ENCODE results near the gene KIF3A.
"Not testable (repeated sequence)": the region's sequence is repeated elsewhere in the genome, so short reads cannot be mapped to it uniquely, and the experiment has no call there.

KIF3A gene

DNA sequence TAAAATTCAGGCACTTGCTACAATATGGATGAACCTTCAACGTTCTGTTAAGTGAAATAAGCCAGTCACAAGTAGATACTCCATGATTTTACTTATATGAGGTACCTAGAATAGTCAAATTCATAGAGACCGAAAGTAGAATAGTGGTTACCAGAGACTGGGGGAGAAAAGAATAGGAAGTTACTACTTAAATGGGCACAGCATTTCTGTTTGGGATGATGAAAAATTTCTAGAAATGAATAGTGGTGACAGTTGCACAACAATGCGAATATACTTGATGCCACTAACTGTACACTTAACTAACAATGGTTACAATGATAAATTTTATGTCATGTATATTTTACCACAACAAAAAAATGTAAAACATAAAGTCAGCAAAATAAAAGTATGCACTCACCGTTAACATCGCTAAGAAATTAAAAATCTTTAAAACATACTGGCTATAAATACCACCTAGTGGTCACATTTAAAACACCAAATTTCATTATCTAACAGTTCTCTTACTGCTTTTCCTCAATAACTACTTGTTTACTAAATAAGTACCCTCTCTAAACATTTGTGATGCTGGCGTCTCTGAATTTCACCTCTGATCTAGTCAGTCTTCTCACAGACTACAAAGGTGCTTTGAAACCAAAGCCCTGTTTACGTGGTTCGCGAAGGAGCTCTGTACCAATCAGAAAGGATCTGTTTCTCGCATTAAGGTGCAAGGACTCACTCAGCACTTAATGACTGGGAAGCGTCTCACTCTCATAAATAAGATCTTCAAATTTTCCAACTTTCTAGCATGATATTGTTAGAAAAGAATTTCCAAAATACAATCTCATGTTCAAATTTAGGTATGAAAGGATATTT is 22.7 kb downstream of the KIF3A start:
- peak; percentile 64 for DNase-seq

DNA sequence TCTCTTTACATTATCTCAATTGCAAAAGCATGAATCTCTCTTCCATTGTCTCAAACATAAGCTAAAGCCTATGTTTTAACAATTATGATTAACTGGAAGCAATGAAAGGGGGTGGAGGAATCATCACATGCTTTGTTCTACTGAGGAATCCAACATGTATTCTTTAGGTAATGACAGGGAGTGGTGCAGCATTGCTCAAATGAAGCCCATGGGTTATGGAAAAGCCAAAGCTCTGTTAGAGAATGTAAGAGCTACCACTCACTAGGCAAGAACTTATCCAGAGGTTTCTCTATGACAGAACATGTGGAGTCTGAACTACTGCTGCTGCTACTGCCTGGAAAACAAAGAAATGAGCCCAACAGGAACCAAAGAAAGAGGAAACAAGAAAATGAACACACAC is 28.7 kb downstream of the KIF3A start:
- no peak for DNase-seq

DNA sequence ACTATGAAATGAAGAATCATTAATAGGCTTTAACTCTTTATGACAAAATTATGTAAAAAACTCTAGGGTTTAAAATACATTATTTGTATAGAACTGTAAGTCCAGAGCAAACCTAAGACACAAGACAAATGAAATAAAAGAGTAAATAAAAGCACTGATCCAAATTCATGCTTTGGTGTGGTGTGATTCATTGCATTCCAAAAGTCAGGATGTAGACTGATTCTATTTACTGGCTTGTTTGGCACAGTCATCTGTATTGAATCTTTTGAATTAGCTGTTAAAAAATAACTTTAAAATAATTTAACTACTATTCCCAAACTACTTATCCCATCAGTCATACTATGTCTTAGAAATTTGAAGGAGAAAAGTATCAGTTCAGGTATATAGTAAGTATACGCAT is 32.5 kb downstream of the KIF3A start:
- DNase-seq = no peak

DNA sequence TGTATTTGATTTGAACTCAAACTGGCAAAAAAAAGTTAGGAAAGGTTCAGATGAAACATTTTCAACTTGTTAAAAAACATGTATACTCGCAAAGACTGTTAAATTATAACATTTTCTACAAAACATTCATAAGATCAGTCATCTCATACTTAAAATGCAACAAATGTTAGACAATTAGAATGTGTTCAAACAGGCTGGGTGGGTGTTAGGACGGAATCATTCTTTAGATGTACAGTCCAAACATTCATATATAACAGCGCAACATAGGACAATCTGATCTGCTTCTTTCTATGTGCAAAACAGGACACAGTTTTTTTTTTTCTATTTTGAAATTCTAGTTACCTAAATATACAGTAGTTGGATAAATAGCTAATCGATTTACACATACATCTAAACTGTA is 41.4 kb downstream of the KIF3A start:
- DNase-seq = no peak

DNA sequence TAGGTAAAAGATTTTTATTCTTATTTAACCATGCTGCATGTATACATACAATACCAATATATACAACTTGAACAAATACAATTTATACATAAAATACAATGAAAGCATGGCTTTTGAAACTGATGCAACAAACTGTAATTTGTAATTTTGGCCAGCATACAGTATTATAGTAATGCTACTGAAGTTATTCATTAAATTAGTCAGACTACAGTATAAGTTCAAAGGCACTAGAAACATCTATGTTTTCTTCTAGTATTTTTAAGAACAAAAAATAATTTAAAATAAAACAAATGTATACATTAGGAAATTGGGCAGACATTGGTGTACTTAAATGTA is 44.7 kb downstream of the KIF3A start:
- no peak for DNase-seq

DNA sequence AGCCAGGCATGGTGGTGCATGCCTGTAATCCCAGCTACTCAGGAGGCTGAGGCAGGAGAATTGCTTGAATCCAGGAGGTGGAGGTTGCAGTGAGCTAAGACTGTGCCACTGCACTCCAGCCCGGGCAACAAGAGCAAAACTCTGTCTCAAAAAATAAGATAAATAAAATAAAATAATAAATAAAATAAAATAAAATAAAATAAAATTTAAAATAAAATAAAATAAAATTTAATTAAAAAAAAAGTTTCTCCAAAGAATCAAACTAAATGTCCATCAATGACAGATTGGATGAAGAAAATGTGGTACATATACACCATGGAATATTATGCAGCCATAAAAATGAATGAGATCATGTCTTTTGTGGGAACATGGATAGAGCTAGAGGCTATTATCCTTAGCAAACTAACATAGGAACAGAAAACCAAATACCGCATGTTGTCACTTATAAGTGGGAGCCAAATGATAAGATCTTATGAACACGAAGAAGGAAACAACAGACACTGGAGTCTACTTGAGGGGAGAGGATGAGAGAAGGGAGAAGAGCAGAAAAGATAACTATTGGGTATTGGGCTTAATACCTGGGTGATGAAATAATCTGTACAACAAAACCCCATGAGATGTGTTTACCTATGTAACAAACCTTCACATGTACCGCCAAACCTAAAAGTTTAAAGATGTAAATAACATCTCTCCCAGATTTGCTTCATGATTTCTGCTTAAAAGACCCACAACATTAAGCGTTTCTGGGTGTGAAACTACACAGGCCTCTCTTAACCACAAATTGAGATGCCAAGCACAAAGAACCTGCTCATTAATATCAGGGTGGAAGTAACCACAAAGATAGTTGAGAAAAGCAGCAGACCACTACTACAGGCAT is 45.4 kb downstream of the KIF3A start:
- not testable (repeated sequence) for DNase-seq

DNA sequence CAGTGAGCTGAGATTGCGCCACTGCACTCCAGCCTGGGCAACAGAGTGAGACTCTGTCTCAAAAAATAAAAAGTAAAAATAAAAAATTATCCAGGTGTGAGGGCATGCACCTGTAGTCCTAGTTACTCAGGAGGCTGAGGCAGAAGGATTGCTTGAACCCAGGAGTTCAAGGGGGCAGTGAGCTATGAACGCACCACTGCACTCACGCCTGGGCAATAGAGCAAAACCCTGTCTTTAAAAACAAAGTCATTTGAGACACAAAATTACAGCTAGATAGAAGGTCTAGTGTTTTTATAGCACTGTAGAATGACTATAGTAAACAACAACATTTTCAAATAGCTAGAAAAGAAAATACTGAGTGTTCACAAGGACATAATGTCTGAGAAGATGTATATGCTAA is 47.2 kb downstream of the KIF3A start:
- DNase-seq = no peak

DNA sequence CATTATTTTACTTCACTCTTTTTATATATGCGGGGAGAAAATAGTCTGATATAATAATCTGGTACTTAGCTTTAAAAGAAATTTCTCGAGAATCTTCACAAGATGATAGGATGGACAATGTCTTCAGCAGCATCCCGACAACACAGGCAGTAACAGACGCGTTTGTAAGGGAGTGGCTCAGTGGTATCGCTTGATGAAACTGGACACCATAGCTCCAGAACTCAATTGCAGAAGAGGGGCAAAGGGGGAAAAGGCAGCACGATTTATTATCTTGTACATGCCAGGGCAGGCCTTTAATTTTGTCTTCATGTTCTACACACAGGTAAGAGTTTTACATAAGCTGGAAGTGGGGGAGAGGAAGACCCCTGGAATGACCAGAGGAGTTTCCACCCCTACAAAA is 47.8 kb downstream of the KIF3A start:
- no peak for DNase-seq

DNA sequence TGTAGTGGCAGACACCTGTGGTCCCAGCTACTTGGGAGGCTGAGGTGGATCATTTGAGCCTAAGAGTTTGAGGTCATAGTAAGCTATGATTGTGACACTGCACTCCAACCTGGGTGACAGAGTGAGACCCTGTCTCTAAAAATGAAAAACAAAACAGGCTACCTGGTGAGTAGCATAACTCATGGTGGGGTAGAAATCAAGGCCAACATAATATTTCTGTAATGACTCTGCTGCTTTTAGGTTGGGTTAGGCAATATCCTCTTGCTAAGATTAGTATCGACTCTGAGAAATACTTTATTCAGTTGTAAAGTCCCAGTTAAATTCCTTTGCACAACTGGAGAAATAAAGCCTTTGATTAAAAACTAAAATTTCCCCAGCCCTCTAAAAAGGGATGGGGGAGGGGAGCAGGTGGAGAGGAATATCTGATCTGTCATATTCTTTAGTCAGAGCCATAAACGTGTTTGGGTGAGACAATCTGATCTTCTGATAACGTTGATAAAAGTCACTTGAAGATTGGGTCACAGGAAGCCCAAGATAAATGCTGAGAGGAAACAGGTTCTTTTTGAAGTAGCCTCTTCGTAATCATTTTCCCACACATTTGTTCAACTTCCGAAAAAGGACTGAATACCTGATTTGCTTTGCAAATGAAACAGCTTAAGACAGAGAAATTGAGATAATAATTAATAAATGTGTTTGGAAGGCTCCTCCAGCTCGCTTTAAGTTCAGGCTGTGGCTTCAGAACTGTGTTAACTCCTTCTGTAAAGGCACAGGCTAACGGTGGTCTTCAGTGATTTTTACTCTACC is 48.6 kb downstream of the KIF3A start:
- peak; percentile 72 for DNase-seq

DNA sequence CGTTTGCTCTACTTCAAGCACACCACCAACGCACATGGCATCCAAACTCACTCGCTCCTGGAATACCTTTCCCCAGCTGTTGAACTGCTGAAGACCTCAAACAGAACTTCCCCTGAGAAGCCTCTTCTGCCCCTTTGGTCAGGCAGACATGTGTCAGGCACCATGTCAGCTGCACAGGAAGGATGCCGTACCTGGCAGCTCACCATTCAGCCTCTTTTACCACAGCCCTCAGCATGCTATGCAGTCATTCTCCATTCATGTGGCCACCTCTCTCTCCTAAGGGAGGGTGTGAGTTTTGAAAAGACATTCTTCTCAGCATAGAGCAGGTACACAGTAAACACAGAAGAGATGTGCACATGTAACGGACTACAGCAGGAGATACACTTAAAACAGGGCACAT is 49.4 kb downstream of the KIF3A start:
- DNase-seq = no peak

DNA sequence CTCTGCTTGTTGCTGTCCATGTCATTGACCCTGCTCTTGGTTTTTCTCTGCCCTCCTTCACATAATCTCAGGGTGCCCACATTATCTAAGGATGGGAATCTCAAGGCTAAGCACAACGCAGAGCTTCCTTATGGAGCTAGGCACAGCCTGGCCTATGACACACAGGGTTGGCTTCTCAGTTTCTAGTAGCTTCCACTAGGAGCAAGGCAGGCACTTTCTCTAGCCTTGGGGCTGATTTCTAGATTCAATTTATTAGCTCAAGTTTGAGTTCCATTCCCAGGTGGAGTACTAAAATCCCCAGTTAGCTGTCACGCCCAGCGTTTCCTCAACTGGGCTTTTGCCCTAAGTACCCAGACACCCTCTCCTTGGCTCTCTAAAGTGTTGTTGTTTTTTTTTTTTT is 51.2 kb downstream of the KIF3A start:
- DNase-seq = no peak

DNA sequence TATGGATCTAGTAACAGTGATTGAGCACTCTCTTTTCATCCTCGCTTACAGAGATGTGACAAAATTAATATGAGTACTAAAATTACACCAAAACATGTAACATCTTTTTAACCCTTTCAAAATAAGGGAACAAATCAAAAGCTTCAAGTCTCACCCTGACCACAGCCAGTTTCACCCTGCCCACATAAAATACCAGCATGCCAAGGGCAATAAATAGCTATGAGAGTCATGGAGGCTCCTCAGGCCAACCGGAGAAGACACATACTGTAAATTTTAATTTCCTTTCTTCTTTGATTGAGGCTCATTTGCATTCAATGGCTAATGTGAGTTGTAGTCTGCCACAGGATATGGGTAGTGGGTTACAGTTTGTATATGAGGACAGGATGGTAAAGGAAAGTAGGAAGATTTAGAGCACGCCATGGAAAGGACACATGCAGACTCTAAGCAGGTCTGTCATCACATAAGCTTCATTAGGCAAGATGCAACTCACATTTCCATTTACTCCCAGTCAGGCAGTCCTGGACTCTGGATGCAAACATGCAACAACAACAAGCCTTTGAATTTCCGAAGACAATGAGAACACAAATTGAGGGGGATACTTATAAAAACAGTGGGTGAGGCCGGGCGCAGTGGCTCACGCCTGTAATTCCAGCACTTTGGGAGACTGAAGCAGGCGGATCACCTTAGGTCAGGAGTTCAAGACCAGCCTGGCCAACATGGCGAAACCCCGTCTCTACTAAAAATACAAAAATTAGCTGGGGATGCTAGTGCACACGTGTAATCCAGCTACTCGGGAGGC is 52.2 kb downstream of the KIF3A start:
- no peak for DNase-seq

DNA sequence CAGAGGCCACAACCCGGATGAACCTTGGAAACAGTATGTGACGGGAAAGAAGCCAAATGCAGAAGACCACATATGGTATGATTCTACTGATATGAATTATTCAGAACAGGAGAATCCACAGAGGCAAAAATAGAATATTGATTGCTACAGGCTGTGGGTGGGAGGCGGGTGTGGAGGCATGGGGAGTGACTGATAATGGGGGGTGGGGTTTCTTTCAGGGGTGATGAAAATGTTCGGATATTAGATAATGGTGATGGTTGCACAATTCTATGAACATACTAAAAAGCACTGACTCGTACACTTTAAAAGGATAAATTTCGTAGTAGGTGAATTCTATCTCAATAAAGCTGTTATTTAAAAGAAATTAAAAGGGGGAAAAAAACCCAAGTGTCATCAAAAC is 52.9 kb downstream of the KIF3A start:
- peak; percentile 87 for DNase-seq

DNA sequence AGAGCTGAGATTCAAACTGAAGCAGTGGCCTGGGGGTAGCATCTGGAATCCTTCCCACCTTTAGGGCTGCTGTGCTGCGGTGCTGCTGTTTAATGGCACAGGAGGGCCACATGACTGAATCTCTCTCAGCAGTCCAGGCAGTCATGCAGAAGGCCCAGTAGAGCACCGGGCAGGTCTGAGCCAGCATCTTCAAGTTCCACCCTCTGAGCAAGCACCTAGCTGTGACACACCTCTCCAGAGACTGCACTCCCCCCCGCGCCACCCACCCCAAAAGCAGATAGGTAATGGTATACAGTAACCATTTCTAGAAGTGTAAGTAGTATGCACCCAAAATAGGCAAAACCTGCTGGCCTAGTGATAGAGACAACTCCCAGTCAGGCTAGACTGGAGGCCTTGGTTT is 55.4 kb downstream of the KIF3A start:
- no peak for DNase-seq

DNA sequence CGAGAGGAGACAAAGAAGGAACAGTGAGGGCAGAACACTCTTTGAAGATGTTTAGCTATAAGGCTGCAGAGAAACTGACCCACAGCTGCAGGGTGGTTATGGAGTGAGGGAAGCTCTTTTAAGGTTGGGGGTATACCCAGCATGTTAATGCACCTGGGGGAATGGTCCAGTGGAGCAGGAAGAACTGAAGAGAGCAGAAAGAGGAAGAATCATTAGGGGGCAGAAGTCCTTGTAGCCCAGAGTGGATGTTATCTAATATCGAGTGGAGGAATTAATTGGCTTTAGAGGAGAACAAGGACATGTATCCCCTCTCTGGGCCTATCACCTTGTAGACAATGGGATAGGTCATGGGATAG is 55.9 kb downstream of the KIF3A start:
- DNase-seq = no peak

DNA sequence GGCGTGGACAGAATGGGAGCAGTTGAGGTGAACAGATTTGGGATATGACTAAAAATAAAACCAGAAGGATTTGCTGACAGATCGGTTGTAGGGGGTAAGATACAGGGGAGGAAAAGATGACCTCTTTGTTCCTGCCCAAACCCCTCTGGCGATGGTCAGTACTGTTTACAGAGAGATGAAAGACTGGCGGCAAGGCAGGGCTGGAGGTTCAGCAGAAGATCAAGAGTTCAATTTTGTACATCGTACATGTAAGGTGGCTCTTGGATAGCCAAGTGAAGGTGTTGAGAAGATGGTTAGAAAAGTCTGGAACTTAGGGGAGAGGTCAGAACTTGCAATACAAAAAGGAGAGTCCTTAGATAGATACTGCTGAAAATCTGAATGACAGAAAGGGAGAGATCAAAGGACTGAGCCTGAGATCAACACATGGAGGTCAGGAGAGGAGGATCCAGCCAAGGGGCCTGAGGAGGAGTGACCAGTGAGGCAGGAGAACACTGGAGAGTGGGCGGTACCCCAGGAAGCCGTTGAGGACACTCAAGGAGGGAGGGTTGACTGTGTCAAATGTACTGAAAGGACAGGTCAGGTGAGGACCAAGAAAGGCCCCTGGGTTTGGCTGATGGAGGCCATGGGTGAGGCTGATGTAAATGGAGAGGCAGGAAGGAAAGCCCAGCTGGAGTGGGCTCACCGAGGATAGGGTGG is 56.4 kb downstream of the KIF3A start:
- DNase-seq = no peak

DNA sequence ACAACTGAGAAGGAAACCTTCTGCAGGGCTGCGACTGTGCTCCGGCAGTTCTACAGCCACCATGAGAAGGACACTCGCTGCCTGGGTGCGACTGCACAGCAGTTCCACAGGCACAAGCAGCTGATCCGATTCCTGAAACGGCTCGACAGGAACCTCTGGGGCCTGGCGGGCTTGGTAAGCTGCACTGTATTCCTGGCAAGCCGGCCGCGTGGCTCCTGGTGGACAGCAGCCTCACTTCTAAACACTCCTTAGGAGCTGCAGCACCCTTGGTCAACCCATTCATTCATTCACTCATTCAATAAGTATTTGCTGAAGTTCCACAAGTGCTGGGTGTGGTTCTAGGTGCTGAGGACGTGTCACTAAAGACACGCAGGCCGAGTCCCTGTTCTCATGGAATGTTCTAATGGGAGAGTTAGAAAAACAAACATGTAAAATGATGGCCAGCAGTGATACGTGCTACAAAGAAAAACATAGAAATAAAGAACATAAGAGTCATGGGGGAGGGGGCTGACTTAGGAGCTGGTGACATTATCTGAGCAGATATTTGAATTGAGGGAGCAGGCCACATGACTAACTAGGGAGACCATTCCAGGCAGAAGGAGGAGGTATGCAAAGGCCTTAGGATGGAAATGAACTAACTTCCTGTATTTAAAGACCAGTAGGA is 57.5 kb downstream of the KIF3A start:
- DNase-seq = no peak

DNA sequence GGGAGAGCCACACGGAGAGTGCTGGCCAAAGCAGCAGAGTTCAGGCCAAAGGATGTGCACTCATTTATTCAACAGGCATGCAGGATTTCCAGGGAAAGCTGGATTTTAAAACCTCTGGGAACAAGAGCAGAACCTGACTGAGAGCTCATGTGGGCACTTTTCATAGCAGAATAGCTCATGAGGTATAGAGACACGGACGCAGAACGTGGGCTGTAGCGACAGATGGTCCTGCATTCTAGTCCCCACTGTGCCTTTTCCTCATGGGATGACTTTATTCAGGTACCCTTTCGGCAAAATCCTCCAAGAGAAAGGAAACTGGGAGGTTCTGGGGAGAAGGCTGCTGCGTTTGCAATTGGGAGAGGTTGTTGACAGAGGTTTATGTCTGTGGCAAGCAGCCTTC is 58.2 kb downstream of the KIF3A start:
- no peak for DNase-seq

DNA sequence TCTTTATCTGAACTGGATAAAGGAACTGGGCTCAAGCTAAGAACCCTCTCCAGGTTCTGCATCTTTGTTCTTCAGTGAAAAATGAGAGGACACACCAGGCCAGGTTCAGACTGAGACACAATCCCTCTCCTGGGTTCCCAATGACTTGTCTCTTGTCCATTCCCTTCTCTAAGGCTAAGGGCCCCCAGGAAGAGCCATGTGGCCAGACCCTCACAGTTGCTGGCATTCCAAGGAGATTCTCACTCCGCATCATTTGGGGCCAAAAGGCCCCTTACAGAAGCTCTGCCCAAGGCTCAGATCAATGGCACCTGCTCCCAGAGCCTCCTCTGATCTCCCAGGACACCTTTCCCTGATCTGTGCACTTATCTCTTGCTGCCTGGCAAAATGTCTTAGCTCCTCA is 58.6 kb downstream of the KIF3A start:
- DNase-seq = no peak

DNA sequence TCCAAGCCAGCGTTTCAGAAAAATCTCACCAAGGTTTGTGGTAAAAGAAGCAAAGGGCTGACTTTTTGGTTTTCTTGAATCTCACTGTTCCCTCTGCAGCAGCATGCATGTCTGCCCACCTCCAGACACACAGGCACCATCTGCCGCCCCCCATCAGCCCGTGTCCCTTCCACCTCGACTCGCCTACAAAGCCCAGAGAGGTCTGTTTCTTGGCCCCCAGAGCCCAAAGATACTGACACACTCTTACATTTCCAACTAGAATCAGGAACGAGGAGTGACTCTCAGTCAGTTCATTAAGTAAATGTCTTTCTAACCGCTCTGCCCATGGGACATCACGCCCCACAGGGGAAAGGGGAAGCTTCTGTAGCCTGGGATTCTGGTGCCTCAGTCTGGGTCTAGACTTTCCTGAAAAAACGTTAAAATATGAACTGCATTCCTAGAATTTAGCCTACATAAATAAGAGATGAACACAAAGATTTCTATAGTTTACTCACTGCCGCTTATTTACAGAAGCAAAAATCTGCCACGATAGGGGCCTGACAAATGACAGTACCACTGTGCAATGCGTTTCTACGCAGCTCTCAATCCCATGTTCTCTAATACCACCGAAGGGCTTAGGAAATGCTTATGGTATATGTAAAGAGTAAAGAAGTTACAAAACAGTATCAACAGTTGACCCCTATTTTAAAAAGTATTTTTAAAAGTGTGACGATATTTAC is 59.5 kb downstream of the KIF3A start:
- DNase-seq = no peak

DNA sequence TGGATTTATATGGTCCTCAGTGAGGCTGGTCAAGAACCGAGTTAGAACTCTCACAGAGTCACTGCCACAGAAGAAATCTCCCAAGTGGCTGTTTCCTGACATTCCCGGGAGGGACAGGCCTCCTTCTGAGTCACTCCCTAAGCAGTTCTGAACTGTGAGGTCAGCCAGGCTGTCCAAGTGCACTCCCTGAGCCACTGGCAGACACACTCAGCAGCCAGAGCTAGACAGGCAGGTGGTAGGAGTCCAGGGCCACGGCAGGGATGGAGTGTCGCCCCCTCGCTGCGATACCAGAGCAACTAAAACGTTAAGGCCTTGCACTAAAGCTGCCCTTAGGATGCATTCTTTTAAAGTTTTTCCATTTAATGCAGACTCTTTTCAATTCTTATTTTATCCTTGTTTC is 60.2 kb downstream of the KIF3A start:
- no peak for DNase-seq
